AG04450 (cell line): ENCODE data around the gene PAPPA2. TPM values are rescaled to one million over a fixed set of nuclear protein-coding genes. Genes with fewer than 3 reads are reported as not detected.

Experiments used
- CTCF ChIA-PET: fragments of 300-600, 350-600 bp; formaldehyde crosslinking; extraction: SDS; loops from one replicate; lab custom pipeline; 2022; ENCODE audit warnings: antibody characterized with exemption, inconsistent platforms; lab: Charles Lee
- POLR2A ChIA-PET: fragments of 350-600 bp; formaldehyde crosslinking; extraction: SDS; loops from one replicate; lab custom pipeline; 2021; ENCODE audit warnings: antibody characterized with exemption, inconsistent platforms; lab: Yijun Ruan, JAX
- DNase-seq: peaks from one replicate; pipeline ENCODE4 v3.0.0-alpha.2; 2011; ENCODE audit warnings: low read depth, low spot score
- H3K27ac ChIP-seq: one replicate; pipeline ENCODE4 v1.5.1; 2012; ENCODE audit warnings: low read depth, low read length, control low read depth
- H3K27me3 ChIP-seq: one replicate; pipeline ENCODE4 v1.6.0; 2012; ENCODE audit warnings: low read length; ENCODE audit not compliant: control insufficient read depth, insufficient read depth
- H3K4me3 ChIP-seq: 2 replicates; pipeline ENCODE4 v1.5.1; 2011; ENCODE audit warnings: mild to moderate bottlenecking, low read depth, low read length, control low read depth
- H3K9me3 ChIP-seq: 2 replicates; pipeline ENCODE4 v1.5.1; 2012; ENCODE audit warnings: low read length; ENCODE audit not compliant: control insufficient read depth, insufficient read depth
- CTCF ChIP-seq: IDR thresholded peaks from 2 replicates; pipeline ENCODE4 v1.5.1; 2011; ENCODE audit warnings: low read depth, low read length, control low read depth, inconsistent platforms
- polyA plus RNA-seq: library from polyadenylated mRNA; depleted of rRNA; stranded (reverse); fragments of >200 nt; gene quantifications from 2 replicates; pipeline ENCODE4 v1.2.3, GENCODE V29; 2011

Gene PAPPA2
- polyA plus RNA-seq, 1 experiment = 0.29 TPM

DNA sequence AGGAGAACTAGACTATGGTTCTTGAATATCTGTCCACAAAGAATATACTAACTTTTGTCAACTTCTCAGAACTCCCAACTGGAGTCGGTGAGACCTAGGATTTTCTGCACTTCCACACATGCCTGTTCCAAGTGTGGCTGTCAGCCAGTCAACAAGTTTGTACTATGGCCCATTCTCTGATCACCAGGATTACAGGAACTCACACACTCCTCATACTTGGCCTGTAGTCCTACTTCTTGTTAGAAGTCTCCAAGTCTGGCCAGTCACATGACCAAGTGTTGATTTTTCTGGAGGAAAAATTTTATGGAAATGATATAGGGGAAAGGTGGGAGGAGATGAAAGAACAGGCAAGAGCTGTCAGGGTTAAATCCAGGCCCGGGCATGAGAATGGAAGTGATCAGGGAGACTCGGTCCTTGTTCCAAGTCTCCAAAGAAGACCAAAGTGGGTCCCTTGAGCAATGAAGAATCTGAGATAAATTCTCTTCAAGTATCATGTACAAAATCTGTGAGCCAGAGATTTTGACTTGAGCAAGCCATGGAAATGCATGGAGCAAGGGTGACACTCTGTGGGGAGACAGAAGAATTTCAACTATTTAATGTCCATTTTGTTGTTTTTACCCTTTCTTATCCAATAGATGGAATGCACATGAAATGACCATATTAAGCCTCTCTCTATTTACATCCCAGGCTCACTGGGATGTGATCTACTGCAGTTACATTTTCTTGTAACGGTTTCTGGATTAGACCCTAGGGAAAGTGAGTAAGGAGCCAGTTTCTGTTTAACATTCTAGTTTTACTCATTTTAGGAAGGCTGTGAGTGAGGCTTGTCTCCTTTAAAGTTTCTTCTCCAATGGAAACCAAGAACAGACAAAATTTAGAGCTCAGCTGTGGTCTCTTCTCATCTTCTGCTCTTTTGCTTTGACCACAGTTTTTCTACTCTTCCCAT is 380.6 kb downstream of the PAPPA2 start:
- Histone ChIP-seq H3K27ac (no peak overlapping the region), H3K27me3 (no peaks in the 10 kb centered on the region), H3K9me3 (no peaks in the 10 kb centered on the region), H3K4me3 (no peak overlapping the region)
- ChIA-PET CTCF (interaction anchor here (0.7 to 3.1 kb wide), 5 partner anchors 76 to 1692 kb away, joined by 3 to 11 read pairs (median 3); no protein-coding TSS in a partner anchor), POLR2A (no interaction called here)
- peak; percentile 0 for DNase-seq
- peak; percentile 36; the same call in 1 of the 2 replicates for TF ChIP-seq CTCF

DNA sequence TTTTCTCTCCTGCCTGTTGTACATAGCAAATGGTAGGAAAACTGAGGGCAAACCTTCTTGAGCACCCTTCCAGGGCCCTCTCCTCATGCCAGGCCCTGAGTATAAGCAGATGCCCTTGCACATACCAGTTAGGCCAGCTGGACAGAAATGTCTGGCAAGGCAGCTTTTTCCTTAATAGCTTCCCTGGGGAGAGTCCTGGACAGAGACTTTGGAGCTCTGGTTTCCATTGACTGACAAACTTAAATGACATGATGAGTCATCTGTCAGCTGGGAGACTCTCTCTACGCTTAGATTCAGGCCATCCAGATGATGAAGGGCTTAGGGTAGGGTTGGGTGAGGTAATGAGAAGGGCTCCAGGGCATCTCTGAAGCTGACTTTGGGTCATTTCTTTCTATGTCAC is 384.1 kb downstream of the PAPPA2 start:
- Histone ChIP-seq H3K4me3 (no peak overlapping the region), H3K9me3 (no peaks in the 10 kb centered on the region), H3K27ac (no peak overlapping the region), H3K27me3 (no peaks in the 10 kb centered on the region)
- CTCF ChIA-PET = interaction anchor here (0.9 kb wide), 1 partner anchor 1695 kb away, joined by 3 read pairs; no protein-coding TSS in a partner anchor
- POLR2A ChIA-PET = no interaction called here
- no peak for TF ChIP-seq CTCF
- DNase-seq = no peak

GRCh38 chr1:176849281-176849680 is 386.3 kb downstream of the PAPPA2 start:
- ChIA-PET POLR2A (no interaction called here), CTCF (no interaction called here)
- Histone ChIP-seq H3K4me3 (no peak overlapping the region), H3K27ac (no peak overlapping the region), H3K27me3 (no peaks in the 10 kb centered on the region), H3K9me3 (no peaks in the 10 kb centered on the region)
- no peak for DNase-seq
- TF ChIP-seq CTCF = no peak

DNA sequence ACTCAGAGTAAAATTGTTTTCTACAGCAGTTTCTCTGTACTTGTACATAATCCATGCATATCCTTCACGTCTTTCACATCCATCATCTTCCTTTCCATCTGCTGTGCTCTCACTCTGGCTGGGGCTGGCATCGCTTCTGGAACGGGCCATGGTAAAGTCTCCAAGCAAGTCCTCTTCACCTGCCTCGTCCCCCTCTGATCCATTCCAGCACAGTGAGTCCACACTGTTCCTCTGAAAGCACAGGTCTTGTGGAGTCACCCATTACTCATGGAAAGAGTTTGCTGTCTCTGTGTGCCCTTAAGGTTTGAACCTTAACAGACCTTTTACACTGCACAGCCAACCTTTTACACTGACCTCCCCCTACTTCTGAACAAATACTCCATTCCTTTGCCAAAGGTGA is 387.9 kb downstream of the PAPPA2 start:
- TF ChIP-seq CTCF = no peak
- CTCF ChIA-PET = no interaction called here
- Histone ChIP-seq H3K4me3 (no peak overlapping the region), H3K27me3 (no peaks in the 10 kb centered on the region), H3K27ac (no peak overlapping the region), H3K9me3 (no peaks in the 10 kb centered on the region)
- DNase-seq = no peak
- POLR2A ChIA-PET = no interaction called here

DNA sequence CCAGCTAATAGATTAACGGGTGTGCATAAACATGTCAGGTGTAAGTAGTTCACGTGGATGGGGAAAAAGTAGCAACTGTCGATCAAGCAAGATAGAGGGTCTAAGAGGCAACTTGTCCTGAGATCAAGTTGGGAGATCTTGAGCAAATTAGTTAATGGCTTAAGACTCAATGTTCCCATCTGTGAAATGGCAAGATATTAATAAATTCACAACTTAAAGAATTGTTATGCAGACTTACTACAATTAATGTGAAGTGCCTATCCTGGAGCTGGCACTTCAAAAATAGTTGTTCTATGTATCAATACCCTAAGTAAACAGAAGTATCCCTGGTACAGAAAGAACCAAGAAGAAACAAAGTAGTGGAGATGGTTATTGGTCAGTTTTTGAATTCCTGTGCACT is 389.1 kb downstream of the PAPPA2 start:
- ChIA-PET POLR2A (no interaction called here), CTCF (no interaction called here)
- no peak overlapping the region for H3K27ac ChIP-seq
- no peak overlapping the region for H3K4me3 ChIP-seq
- TF ChIP-seq CTCF = no peak
- DNase-seq = no peak
- no peaks in the 10 kb centered on the region for H3K27me3 ChIP-seq
- no peaks in the 10 kb centered on the region for H3K9me3 ChIP-seq
